GM18520 (cell line): ENCODE data around the gene DEAF1.

Source experiments
- ATAC-seq: cut with Tn5 transposase; IDR thresholded peaks from one replicate; pipeline ENCODE4 v1.9.1; 2021; ENCODE audit not compliant: unreplicated experiment

Gene DEAF1

GRCh38 chr11:613369-613968, 81.6 kb downstream of the DEAF1 start:
- no peak for ATAC-seq

- no peak for ATAC-seq
These were observed 82.1 kb downstream of the DEAF1 start for GRCh38 chr11:612961-613300.

- ATAC-seq, result no peak
These were observed 82.6 kb downstream of the DEAF1 start for GRCh38 chr11:612201-612960.

DNA sequence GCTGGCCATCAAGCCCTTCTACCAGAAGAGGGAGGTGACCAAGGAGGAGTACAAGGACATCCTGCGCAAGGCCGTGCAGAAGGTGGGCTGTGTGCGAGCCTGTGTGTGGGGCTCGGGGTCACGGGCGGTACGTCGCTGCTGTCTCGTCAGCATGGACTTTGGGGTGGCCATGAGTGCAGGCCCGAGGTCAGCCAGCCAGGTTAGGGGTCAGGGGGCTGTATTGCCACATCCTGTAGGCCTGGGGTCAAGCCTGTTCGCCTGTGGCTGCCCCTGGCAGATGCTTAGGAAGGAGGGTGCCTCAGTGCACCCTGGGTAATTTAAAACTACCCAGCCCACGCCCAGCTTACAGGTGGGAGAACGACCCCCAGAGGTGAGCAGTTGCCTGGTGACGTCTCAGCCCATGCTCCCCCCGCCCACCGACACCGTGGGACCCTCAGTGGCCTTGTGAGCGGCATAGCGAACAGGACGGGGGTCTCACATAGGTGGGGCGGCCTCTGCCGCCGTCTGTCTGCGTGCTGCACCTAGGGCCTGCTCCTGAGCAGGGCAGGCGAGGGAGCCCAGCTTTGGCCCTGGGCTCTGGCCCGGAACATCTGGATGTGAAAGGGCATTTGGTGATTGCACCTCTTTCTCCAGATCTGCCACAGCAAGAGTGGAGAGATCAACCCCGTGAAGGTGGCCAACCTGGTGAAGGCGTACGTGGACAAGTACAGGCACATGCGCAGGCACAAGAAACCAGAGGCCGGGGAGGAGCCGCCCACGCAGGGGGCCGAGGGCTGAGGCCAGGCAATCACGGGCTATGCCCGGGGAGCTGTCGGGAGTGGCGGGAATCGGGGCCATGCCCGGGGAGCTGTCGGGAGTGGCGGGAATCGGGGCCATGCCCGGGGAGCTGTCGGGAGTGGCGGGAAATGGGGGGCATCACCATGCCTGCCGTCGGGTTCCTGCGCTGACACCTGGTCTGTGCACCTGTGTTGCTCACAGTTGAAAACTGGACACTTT, 83.7 kb downstream of the DEAF1 start:
- no peak for ATAC-seq

DNA sequence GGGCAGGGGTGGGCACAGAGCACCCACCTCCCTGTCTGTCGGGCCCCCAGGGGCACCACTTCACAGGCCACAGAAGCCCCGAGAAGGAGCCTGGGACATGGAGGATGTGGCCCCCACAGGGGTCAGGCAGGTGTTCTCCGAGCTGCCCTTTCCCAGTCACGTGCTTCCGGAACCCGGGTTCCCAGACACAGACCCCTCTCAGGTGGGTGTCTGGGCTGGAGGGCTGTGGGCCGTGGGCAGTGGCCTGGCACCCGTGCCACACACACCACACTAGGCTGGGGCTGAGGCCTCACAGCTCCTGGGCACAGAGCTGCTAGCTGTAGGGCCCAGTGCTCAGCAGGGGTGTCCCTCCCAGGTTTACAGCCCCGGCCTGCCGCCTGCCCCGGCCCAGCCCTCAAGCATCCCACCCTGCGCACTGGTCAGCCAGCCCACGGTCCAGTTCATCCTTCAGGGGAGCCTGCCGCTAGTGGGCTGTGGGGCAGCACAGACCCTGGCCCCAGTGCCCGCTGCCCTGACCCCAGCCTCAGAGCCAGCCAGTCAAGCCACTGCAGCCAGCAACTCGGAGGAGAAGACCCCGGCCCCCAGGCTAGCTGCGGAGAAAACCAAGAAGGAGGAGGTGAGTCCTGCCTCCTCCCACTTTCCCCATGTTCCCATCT, 84.7 kb downstream of the DEAF1 start:
- no peak for ATAC-seq

DNA sequence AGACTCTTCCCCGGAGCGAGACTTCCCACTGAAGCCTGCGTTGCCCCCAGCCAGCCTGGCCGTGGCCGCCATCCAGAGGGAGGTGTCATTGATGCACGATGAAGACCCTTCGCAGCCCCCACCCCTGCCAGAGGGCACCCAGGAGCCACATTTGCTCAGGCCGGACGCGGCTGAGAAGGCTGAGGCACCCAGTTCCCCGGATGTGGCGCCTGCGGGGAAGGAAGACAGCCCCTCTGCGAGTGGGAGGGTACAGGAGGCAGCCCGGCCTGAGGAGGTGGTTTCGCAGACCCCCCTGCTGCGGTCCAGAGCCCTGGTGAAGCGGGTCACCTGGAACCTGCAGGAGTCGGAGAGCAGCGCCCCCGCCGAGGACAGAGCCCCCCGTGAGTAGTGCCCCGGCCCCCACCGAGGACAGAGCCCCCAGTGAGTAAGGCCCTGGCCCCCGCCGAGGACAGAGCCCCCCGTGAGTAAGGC, 85.6 kb downstream of the DEAF1 start:
- no peak for ATAC-seq

GRCh38 chr11:608791-609251, 86.2 kb downstream of the DEAF1 start:
- no peak for ATAC-seq

- ATAC-seq, result no peak
These were observed 86.9 kb downstream of the DEAF1 start for GRCh38 chr11:607971-608659.

- no peak for ATAC-seq
These were observed 87.8 kb downstream of the DEAF1 start for GRCh38 chr11:607020-607780.

DNA sequence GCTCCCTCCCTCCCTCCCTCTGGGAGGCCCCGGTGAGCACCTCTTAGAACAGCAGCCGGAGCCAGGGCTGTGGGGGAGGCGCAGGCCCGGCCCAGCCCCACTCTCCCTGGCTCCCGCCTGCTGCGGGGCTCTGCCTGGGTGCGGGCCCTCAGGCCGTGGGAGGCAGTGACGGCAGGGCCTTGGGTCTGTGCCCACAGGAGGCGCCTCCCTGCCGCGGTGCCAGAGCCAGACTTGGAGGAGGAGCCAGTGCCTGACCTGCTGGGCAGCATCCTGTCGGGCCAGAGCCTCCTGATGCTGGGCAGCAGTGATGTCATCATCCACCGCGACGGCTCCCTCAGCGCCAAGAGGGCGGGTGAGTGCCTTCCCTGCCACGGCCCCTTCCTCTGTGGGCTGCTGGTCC, 88.8 kb downstream of the DEAF1 start:
- no peak for ATAC-seq

GRCh38 chr11:605286-606129, 89.5 kb downstream of the DEAF1 start:
- no peak for ATAC-seq

DNA sequence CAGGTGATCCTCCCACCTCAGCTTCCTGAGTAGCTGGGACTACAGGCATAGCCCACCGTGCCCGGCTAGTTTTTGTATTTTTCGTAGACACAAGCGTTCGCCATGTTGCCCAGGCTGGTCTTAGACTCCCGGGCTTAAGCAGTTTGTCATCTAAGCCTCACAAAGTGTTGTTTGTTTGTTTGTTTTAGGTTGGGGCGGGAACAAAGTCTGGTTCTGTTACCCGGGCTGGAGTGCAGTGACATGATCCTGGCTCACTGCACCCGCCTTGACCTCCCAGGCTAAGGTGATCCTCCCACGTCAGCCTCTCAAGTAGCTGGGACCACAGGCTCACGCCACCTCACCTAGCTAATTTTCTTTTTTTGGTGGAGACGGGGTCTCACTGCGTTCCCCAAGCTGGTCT, 91.9 kb downstream of the DEAF1 start:
- ATAC-seq, result no peak

GRCh38 chr11:601573-602245, 93.3 kb downstream of the DEAF1 start:
- no peak for ATAC-seq

DNA sequence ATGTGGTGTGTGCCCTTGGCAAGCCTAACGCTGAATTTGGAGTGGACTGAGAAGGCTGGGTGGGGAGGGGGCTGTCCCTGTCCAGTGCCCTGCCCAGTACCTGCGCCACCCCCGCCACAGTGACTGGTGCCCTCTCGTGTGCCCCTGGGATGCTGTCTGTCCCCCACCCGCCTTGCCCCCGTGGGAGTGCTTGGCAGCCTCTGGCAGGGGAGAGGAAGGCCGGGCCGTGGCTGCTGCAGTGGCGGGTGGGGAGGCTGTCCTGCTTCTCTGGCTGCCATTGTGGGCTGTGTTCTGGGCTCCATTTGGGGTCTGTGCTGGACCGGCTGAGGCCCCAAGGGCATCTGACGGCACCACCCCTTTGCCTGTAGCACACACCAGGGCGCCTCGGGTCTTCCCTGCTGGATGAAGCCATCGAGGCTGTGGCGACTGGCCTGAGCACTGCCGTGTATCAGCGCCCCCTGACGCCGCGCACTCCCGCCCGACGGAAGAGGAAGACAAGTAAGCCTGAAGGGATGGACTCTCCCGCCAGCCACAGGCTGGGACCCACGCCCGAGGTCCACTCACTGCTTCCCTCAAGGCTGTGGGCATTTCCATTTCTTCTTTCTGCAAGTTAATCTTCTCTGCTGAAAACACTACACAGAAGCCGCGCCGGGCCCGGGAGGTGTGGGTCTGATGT, 96.9 kb downstream of the DEAF1 start:
- no peak for ATAC-seq

GRCh38 chr11:597166-597725, 97.8 kb downstream of the DEAF1 start:
- ATAC-seq, result no peak

GRCh38 chr11:596374-596773, 98.6 kb downstream of the DEAF1 start:
- ATAC-seq, result no peak

GRCh38 chr11:595400-595799, 99.6 kb downstream of the DEAF1 start:
- ATAC-seq, result no peak
